ENCODE data around the gene CASKIN1. TPM values are rescaled to one million over a fixed set of nuclear protein-coding genes. Genes with fewer than 3 reads are reported as not detected.
"Not testable (repeated sequence)": the region's sequence is repeated elsewhere in the genome, so short reads cannot be mapped to it uniquely, and the experiment has no call there.

CASKIN1 gene, protein sequence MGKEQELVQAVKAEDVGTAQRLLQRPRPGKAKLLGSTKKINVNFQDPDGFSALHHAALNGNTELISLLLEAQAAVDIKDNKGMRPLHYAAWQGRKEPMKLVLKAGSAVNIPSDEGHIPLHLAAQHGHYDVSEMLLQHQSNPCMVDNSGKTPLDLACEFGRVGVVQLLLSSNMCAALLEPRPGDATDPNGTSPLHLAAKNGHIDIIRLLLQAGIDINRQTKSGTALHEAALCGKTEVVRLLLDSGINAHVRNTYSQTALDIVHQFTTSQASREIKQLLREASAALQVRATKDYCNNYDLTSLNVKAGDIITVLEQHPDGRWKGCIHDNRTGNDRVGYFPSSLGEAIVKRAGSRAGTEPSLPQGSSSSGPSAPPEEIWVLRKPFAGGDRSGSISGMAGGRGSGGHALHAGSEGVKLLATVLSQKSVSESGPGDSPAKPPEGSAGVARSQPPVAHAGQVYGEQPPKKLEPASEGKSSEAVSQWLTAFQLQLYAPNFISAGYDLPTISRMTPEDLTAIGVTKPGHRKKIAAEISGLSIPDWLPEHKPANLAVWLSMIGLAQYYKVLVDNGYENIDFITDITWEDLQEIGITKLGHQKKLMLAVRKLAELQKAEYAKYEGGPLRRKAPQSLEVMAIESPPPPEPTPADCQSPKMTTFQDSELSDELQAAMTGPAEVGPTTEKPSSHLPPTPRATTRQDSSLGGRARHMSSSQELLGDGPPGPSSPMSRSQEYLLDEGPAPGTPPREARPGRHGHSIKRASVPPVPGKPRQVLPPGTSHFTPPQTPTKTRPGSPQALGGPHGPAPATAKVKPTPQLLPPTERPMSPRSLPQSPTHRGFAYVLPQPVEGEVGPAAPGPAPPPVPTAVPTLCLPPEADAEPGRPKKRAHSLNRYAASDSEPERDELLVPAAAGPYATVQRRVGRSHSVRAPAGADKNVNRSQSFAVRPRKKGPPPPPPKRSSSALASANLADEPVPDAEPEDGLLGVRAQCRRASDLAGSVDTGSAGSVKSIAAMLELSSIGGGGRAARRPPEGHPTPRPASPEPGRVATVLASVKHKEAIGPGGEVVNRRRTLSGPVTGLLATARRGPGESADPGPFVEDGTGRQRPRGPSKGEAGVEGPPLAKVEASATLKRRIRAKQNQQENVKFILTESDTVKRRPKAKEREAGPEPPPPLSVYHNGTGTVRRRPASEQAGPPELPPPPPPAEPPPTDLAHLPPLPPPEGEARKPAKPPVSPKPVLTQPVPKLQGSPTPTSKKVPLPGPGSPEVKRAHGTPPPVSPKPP (N-terminal part only)
- total RNA-seq: 0.58 TPM

DNA sequence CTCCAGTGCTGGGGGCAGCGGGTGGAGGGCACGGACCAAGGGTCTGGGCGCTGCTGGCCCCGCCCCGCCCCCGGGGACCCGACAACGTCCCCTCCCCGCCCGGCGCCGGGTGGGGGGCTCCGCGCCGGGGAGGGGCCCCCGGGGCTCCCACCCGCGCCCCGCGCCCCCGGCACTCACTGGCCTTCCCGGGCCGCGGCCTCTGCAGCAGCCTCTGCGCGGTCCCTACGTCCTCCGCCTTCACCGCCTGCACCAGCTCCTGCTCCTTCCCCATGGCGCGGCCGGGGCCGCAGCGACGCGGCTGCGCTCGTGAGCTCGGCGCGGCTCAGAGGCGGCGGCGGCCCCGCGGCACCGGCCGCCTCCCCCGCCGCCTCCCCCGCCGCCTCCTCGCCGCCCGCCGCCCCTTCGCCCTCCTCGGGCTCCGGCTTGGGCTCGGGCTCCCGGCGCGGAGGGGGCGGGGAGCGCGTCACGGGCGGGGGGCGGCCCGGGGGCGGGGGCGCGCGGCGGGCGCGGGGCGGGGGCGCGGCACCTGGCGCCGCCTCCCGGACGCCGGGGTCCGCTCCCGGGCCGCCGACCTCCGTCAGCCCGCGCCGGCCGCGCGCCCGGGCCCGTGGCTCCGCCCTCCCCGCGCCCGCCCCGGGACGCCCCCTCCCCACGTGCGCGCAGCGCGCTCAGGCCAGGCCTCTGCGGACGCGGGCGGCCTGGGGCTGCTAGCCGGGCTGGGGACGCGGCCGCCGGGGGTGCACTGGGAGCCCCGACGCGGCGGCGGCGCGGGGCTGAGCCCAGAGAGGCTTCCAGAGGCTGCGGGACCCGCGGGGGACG is at the start of gene CASKIN1:
CASKIN1 (minus strand) TSS at position 444 of the 819 bp plus-strand sequence; CDS start at position 271, 173 bp downstream.
- DNase-seq (ENCODE audit: low spot score): no peak

DNA sequence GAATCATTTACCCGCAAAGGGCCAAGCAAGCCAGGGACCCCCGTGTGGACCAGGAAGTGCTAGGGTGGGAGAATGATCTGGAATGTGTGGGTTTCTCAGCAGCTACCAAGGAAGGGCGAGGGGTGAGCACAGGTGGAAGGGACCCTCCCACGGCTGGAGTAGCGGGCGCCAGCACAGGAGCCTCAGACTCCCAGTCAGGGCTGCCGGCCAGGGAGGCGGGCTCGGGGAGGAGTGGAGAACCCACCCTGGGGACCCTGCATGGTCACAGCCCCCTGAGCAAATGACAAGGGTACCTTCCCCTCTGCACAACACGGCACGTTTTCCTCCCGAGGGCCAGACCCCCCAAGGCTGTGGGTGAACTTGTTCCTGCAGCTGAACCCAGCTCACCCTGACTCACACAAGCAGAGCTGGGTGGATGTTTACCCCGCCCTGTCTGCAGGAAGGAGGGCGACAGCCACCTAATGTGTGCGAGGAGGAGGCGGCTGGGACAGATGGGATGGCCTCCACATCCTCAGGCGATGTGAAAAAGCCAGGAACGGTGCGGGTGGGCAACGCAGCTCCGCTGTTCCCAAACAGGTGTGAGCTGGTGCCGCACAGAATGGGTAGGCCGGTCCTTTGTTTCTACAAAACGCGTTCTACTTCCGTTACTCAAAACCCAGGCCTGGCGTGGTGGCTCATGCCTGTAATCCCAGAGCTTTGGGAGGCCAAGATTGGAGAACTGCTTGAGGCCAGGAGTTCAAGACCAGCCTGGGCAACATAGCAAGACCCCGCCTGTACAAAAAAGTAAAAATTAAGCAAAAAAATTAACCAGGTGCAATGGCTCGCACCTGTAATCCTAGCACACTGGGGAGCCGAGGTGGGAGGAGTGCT is 48.8 kb upstream of the CASKIN1 start:
- no peak for DNase-seq (ENCODE audit: low spot score)

DNA sequence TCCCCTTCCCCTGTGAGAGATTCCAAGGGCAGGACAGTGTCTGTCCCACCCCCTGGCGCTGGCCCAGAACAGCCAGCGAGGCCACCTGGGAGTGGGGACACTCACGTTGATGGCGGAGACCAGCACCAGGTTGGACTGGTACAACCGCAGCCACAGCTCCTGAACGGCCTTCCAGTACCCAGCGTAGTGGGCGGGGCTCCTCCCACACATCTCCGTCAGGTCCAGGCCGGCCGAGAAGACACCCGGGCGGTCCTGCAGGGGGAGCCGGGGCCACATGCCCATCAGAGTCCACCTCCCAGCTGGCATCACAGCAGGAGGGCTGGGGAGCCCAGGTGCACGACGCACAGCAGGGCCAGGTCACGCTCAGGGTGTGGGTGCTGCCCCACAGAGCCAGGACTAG is 47.9 kb upstream of the CASKIN1 start:
- no peak for DNase-seq (ENCODE audit: low spot score)

DNA sequence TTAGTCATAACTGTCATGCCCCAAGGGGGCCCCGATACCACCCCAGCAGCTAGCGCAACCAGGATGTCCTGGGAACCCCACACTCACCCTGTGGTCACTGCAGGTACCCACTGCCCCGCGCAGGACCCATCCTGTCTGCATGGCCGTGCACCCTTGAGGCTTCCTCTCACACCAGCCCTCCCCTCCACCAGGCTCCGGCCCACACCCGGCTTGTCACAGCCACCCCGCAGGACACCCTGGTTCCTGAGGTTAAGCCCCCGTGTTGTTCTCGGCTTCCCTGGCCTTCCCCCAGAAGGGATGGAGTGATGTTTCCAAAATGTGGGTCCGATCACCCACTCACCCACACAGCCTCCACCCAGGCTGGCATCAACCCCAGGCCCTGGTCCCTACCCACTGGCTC is 47.4 kb upstream of the CASKIN1 start:
- DNase-seq (ENCODE audit: low spot score): no peak

DNA sequence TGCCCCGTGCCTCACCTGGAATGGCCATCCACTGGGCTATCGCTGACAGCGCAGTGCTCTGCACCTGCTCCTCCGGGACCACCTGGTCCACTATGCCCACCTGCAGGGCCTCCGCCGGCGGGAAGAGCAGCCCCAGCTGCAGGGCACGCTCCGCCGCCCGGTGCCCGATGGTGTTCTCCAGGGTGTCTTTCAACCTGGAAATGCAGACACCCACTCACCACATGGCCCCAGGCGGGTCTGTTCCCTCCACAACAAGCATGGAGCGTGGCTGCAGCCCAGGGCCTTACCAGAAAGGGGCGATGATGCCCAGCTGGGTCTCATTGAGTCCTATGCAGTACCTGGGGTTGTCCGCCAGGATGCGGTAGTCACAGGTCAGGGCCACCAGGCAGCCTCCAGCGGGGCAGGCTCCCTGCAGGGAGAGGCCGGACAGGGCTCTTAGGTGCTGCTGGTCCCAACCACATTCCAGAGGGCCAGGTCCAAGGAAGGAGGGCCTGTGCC is 46.7 kb upstream of the CASKIN1 start:
- DNase-seq (ENCODE audit: low spot score): no peak

DNA sequence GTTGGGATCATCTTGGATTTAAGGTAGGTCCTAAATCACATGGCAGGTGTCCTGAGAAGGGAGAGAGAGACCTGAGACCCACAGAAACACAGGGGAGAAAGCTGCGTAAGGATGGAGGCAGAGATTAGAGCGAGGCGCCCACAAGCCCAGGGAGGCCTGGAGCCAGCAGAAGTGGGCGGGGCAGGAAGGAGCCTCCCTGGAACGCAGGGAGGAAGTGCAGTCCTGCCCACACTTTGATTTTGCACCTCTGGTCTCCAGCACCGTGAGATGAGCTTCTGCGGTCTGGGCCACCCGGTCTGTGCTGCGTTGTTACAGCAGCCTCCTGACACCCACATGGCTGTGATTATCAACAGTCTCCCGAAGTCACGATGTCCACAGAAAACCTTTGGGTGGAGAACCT is 46.2 kb upstream of the CASKIN1 start:
- DNase-seq (ENCODE audit: low spot score): no peak

DNA sequence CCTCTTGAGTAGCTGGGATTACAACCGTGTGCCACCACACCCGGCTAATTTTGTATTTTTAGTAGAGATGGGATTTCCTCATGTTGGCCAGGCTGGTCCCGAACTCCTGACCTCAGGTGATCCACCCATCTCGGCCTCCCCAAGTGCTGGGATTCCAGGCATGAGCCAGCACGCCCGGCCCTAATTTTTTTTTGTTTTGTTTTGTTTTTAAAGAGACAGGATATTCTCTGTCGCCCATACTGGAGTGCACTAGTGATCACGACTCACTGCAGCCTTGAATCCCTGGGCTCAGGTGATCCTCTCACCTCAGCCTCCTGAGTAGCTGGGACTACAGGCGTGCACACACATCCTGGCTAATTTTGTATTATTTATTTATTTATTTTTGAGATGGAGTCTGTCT is 43.9 kb upstream of the CASKIN1 start:
- not testable (repeated sequence) for DNase-seq (ENCODE audit: low spot score)

DNA sequence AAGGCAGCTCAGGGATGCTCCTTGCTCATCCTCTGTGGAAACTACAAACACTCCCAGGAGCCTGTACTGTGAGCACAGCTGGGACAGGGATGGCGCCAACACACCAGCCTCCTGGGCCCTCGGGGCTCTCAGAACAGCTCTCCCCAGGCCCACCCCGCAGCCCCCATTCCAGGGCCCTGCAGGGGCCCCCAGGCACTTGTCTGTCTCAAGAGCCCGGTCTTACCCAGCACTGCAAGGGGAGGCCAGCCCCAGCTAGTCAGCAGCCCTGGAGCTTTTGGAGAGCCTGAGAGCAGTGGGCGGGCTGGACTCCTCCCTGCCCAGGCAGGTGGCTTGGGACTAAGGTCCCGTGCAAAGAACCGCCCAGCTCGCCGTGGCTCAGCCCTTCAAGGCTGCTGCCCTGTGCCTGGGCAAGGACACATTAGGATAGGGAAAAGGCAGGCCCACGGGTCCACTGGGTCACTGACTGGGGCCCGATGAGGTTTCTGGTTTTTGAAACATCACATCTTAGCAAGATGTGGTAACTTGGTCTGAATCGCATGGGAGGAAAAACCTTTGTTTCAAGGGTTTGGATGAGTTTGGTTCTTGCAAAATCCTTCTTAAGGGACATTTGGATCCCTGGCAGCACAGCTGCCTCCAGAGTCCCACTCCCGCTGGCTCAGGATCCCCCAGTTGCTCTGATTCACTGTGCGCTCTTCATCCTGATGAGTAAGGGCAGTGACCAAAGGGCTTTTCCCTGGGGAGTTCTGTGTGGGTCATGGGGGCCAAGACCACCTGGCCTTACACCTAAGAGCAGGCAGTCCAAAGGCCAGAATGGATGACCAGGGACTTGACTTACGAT is 42.7 kb upstream of the CASKIN1 start:
- DNase-seq (ENCODE audit: low spot score): no peak

DNA sequence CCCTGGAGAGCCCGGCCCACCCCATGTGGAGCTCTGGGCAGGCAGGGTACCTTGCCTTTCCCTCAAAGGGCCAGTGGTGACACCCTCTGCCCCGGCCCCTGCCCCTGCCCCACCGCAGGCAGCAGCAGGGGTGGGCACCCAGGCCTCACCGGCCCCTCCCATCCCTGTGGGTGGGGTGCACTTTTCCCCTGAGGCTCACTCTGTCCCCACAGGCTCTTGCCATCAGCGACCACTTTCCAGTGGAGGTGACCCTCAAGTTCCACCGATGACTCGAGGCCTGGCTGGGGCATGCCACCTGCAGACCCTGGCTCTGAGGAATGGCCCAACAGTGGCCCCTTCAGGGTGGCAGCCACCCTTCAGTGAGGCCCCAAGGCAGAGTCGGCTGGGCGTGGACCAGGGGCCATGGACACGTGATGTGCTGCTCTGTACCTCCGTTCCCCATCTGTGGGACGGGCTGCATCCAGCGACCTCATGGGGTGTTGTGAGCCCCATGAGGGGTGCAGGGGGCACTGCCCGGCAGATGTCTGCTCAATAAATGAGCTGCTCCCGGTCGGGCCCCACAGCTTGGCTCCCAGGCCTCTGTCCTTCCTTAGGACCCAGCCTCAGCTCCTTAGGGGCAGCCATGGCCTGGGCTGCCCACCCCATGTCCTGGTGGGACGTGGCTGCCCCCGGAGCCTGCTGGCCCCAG is 41.9 kb upstream of the CASKIN1 start:
- DNase-seq (ENCODE audit: low spot score): no peak

DNA sequence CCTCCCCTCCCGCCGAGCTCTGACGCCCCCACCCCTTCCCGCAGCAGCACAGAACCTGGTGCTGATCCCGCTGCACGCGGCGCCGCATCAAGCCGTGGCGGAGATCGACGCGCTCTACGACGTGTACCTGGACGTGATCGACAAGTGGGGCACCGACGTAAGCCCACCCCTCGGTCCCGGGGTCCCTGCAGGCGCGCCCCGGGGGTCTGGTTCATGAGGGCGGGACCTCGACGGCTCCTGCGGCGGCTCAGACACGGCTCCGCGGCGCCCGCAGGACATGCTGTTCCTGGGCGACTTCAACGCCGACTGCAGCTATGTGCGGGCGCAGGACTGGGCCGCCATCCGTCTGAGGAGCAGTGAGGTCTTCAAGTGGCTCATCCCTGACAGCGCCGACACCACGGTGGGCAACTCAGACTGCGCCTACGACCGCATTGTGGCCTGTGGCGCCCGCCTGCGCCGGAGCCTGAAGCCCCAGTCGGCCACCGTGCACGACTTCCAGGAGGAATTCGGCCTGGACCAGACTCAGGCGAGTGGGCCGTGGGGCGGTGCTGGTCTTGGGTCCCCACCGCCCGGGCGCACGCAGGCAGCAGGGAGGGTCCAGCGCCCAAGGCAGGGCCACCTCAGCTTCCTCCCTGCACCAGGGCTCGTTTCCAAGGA is 41.2 kb upstream of the CASKIN1 start:
- no peak for DNase-seq (ENCODE audit: low spot score)

DNA sequence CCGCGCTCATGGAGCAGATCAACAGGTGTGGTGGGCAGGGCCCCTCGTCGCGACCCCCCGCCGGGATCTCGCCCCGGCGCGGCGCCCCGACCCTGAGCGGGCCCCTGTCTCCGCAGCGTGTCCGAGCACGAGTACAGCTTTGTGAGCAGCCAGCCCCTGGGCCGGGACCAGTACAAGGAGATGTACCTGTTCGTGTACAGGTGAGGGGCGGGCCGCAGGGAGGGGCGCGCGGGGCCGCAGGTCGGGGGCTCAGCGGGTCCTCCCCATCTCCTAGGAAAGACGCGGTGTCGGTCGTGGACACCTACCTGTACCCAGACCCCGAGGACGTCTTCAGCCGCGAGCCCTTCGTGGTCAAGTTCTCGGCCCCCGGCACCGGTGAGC is 40.7 kb upstream of the CASKIN1 start:
- DNase-seq (ENCODE audit: low spot score): no peak

DNA sequence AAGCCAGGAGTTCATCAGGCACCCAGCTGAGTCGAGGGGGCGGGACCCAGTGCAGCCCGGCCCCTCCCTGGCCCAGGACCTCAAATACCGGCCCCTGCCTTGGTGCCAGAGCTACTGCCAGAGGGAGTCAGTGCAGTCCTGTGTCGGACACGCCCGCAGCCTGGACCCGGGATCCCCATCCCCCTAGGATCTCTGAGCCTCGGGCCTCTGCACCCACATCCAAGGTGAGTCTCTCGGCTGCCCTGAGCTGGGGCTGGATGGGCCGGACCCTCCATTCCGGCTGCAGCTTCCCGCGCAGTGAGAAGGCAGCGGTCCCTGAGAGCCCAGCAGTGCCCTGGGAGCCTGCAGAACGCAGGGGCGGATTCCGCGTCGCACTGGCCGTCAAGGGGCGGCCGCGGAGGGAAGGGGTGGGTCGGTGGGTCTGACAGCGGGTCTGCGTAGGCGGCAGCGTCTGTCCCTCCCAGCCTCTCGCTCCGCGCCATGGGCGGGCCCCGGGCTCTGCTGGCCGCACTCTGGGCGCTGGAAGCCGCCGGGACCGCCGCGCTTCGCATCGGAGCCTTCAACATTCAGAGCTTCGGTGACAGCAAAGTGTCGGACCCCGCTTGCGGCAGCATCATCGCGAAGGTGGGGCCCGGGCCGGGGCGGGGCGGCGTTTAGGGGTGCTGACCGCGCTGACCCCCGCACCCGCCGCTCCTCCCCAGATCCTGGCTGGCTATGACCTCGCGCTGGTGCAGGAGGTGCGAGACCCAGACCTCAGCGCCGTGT is 40.1 kb upstream of the CASKIN1 start, which contains the start of gene DNASE1L2:
DNASE1L2 (plus strand) TSS at position 108 of the 765 bp plus-strand sequence; CDS start at position 481, 373 bp downstream.
- no peak for DNase-seq (ENCODE audit: low spot score)

DNA sequence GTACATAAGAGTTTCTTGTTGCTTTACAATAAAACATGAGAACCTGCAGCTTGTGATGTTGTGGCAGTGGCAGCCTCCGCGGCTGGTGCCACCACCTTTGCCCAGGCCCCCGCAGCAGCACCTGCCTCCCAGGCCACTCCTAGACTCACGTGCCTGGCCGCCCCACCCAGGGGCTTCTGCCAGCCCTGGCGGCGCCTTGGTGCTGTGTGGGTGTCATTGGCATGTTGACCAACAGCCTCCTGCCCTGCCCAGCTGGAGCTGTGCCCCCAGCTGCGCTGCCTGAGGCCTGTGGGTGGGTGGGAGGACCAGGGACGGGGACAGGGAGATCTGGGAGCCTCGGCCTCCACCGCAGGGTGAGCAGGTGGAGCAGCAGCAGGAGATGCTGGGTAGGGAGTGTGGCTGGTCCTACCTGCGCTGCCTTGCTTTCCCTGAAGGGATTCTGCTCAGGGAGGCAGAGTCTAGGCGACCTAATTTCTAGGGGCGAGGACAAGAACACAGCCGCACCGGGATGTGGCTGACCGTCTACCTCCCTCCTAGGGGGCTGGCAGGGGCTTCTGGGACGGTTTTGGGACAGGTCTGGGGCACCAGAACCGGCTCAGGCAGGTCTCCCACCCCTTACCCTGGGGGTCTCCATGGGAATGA is 39.4 kb upstream of the CASKIN1 start:
- DNase-seq (ENCODE audit: low spot score): no peak

DNA sequence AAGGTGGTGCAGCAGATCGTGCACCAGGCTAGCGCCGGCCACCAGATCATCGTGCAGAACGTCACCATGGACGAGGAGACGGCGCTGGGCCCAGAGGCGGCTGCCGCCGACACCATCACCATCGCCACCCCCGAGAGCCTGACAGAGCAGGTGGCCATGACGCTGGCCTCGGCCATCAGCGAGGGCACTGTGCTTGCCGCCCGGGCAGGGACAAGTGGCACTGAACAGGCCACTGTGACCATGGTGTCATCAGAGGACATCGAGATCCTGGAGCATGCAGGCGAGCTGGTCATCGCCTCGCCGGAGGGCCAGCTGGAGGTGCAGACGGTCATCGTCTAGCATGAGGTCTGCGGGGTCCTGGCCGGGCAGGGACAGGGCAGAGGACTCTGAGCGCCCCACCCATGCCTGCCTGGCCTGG is 38.8 kb upstream of the CASKIN1 start:
- DNase-seq (ENCODE audit: low spot score): no peak

DNA sequence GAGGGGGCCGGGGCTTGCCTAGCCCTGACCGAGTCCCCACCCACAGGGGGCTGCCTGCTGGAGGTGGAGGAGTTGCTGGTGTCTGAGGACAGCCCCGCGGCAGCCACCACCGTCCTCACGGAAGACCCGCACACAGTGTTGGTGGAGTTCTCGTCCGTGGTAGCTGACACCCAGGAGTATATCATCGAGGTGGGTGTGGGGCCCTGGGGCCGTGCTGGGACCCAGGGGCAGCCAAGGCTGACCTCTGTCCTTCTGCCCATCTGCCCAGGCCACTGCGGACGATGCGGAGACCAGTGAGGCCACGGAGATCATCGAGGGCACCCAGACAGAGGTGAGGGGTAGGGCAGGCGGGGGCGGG is 38.4 kb upstream of the CASKIN1 start:
- no peak for DNase-seq (ENCODE audit: low spot score)
